GM18498 (cell line): ENCODE results near the gene FOXJ3.
A peak's percentile ranks its signal among the peaks of the same experiment; 100 is the strongest.

ENCODE experiments used
- ATAC-seq: cut with Tn5 transposase; IDR thresholded peaks from one replicate; pipeline ENCODE4 v1.9.1; 2021; ENCODE audit warnings: mild to moderate bottlenecking, moderate library complexity; ENCODE audit not compliant: unreplicated experiment

The FOXJ3 gene

GRCh38 chr1:42311897-42312296 lies 23.1 kb downstream of the FOXJ3 start:
- ATAC-seq = no peak

DNA sequence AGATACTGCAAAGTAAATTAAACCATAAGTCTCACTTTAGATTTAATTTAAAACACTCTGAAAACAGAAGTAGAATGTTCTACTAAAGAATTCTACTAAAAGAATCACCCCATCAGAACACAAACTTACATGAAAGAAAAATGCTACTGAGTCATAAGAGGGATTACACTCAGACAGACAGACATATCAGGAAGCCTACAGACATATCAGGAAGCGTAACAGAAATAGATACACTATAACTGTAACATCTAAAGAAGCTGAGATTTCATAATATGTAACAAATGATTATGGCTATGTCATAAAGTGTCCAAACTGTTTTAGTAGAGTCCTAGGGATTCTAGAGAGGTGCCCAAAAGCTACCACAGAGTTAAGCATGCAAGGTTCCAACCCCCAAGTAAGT lies 23.9 kb downstream of the FOXJ3 start:
- ATAC-seq = no peak

DNA sequence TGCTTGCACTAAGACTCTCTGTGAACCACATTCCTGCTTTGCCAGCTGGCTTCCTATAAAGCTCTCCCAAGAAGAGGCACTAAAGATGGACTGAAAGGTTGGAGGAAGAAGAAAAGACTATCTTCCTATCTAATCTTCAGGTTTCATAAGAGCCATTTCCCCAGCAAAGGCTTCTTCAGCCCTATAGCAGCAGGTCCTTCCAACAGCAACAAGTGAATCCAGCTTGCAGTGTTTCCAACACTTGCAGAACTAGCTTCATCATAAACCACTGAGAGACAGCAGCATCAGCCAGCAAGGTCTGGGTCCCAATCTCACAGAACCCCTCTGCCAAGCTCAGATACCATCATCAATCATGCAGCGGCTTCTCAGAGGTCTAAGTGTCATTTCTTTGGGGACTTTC lies 28.1 kb downstream of the FOXJ3 start:
- no peak for ATAC-seq

GRCh38 chr1:42305639-42306038 lies 29.4 kb downstream of the FOXJ3 start:
- no peak for ATAC-seq

DNA sequence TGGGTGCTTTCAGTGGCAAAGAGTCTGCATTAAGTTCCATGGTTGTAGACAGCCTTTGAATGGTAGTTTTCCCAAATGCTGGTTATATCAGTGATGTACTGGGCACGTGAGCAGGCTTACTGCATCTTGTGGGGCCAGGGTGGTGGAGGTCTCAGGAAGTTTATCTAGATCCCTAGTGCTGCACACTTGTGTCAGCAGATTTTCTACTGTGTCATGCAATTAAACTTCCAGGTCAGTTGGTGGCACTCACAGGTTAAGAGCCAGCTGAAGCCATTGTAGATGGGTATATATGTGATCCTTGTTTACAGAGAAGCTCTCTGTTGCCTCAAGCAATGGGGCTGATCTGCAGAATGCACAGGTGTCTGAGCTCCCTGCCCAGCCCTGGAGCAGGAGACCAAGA lies 33.0 kb downstream of the FOXJ3 start:
- ATAC-seq = no peak

- ATAC-seq = no peak
Measured at GRCh38 chr1:42298520-42298919, 36.5 kb downstream of the FOXJ3 start.

DNA sequence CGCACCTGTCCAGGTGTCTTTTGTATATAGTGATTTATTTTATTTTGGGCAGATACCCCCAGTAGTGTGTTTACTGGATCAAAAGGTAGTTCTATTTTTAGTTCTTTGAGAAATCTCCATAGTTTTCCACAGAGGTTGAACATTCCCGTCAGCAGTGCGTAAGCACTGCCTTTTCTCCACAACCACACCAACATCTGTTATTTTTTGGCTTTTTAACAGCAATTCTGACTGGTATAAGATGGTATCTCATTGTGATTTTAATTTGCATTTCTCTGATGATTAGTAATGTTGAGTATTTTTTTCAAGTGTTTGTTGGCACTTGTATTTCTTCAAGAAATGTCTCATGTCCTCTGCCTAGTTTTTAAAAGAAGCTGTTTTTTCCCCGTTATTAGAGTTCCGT lies 39.2 kb downstream of the FOXJ3 start:
- no peak for ATAC-seq

DNA sequence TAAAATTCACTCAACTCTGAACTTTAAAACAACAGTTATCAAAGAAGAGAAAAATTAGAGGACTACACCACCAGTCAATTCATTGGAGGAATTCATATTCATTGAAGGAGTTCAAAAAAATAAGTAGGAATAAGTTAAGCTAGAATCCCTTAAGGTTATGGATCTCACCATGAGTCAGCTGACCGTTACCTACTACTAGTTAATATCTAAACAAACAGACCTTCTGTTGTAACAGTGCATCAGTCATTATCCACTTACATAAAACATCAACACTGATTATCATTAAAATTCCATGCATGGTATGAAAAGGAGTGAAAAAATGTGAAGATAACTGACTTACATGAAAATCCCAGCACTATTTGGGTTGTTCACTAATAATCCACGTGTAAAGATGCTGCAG lies 44.9 kb downstream of the FOXJ3 start:
- no peak for ATAC-seq

DNA sequence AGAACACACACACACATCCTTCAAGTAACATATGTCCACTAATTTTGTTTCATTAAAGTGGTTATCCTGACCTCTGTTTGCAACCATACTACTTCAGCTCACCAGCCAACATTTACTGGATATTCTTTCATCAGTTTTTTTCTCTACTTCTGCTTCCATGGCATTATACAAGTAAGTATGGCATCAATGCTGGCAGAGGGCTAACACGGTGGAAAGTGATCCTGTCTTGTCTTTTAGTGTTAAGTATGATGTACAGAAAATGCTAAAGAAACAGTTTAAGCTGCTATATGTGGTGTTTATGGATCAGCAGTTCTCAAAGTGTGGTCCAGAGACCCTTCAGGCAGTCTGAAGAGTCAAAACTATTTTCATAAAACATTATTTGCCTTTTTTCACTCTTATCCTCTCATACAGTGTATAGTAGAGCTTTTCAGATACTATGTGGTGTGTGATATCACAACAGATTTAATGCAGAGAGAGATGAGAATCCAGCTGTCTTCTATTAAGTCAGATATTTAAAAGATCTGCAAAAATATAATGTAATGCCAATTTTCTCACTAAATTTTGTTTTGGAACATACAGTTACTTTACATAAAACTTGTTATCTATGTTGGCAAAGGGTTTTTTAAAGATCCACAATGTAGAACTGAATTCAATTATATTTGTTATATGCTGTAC lies 46.6 kb downstream of the FOXJ3 start:
- ATAC-seq = no peak

DNA sequence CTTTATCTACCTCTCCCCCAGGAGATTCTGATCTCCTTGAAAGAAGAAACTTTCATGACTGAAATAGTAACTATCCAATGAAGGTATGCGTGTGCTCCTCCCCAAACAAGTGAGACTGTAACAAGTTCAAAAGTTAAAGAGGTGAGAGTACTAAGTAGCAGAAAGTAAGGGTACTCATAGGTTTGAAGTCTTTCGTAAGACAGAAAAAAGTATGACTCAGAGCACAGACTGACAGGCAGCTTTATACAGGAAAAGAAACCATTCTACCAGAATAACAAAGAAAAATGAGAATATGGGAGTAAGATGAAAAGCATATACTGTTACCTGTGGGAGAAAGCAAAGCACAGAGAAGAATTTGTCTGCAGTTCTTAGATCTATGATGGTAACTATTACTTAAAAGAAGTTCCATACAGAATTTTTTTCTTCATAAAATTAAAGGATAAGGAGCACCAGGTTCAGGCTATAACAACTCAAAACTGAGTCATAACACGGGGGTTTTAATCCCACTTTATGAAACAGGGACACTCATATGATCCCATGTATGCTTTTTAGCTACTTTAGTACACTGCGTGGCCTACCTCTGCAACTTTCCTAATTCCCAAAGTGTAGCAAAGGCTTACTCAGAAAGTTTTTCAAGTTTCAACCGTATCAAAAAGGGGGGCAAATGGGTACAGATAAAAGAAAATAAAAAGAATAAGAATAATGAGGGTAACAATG lies 52.0 kb downstream of the FOXJ3 start:
- ATAC-seq = no peak

DNA sequence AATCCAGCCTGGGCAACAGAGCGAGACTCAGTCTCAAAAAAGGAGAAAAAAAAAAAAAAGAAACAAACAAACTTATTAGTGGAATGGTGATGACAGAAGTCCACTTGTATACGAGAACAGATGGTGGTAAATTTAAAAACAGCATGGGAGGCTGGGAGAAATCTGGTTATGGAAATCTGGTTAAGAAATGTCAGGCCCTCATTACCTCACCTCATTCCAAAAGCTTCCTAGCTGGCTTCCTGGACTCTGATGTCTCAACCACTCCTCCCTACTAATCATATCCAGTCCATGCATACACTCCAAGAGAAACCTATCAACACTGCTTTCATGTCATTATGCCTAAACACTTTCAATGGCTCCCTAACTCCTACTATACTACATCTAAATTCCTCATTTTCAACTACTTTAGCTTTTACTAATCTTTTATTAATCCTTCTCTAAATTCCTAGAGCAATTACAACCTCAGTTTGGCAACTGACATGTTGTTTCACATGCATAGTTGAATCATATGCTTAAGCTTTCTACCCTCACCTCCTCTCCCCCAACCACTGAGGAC lies 52.9 kb downstream of the FOXJ3 start:
- ATAC-seq = no peak

DNA sequence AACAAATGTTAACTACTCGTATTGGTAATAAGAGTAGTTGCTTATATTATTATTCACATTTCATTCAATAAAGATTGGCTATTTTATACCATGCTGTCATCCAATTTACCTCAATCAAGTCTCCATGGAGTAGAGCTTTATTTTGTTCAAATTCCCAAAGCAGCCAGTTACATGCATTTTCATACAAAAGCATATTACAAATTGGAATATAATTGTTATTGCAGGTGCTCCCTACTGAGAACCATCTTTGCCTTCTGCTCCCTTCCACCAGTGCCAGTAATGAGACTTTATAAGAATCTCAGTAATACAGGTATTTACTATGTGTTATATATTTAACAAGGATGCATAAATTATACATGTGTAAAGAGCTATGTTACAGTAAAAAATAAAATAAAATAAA lies 54.2 kb downstream of the FOXJ3 start:
- no peak for ATAC-seq

- ATAC-seq = no peak
Measured at GRCh38 chr1:42279055-42279454, 56.0 kb downstream of the FOXJ3 start.

- no peak for ATAC-seq
Measured at GRCh38 chr1:42272920-42273319, 62.1 kb downstream of the FOXJ3 start.

- ATAC-seq = no peak
Measured at GRCh38 chr1:42267904-42268303, 67.1 kb downstream of the FOXJ3 start.

DNA sequence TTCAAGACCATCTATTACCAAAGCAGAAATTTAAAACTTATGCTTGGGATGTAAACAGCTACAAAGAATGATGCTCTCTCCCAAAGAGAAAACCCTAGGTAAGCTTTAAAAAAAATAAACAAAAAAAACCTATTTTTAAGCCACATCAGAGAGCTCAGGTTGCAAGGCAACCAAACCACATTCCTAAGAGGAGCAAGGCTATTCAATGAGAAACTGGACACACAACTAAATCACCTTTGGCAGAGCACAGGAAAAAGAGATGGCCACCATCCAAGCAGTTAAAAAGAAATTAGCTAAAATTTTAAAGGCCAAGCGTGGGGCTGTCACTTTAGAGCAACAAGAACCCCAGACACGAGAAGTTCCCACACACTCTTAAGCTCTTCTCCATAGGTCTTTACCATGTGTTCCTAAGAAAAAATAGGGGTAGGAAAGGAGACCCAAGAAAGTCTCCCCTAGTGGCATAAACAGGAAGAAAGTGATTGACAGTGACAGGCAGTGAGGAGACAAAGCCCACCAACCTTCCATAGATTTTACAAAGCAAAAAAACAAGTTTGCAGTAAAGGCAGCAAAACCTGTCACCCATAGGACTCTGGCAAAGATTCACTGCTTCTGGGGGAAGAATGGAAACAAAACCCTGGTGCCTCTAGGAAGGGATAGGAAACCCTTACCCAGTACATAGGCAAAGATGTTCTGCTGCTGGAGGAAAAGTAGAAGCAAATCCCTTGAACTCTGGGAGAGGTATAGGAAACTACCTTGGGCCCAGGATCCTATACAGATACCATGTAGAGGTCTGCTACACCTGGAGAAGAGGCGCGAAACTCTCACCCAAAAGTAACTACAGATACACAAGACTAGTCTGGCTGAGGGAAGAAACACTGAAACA lies 68.5 kb downstream of the FOXJ3 start:
- no peak for ATAC-seq

- no peak for ATAC-seq
Measured at GRCh38 chr1:42264511-42265190, 70.4 kb downstream of the FOXJ3 start.

DNA sequence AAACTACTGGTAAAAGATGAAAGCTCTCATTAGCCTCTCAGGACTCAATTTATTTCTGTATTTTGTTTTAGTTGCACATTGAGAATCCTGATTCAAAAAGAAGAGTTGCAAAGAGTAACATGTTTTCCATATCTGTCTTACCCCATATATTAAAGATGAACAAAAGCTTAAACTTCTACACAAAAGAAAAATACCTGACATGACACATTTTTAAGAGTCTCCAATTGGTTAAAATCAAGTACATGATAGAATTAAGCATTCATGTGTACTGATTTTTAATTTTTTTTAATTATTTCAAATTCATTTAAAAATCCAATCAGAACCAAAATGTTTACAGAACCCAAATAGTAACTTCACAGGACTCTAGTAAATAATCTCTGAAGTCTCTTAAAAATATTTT lies 72.0 kb downstream of the FOXJ3 start:
- no peak for ATAC-seq

DNA sequence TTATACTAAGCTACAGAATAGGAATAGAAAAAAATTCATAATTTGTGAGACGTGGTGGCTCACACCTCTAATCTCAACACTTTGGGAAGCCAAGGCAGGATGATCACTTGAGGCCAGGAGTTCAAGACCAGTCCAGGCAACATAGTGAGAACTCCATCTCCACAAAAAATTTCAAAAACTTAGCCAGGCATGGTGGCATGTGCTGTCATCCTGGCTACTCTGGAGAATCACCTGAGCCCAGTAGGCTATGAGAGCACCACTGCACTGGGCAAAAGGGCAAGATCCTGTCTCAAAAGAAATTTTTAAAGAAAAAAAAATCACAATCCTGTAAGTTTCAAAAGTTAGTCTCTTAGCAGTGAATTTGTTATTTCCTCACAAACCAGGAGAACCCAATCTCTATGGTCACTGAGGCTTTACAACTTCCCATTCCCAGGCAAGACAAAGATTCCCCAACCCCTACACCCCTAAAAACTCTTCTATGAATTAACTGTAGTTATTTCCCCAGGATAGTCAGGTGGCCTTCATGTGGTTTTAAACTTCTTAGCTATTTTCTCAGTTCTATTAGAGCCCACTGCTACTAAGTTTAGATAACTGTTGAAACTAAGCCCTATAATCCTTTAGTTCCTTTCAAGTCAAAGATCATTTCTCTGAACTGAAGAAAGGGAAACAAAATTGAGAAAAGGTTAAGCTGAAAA lies 74.5 kb downstream of the FOXJ3 start:
- ATAC-seq = no peak

DNA sequence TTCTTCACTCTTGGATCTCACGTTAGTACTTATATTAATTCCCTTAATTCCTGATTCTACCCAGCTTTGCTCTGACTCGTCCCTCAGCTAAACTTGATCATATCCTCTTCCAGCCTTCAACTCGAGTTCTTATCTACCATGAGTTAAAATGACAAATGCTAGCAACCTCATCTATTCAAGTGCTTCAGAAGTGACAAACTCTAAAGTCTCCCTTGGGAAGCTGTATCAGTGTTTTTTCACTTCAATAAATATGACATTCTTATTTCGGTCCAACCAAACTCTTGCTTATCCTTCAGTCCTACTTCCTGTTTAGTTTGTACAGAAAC lies 75.3 kb downstream of the FOXJ3 start:
- ATAC-seq = peak; percentile 23
